ENCODE data around the gene PTPN3.
"Not testable (repeated sequence)": the region's sequence is repeated elsewhere in the genome, so short reads cannot be mapped to it uniquely, and the experiment has no call there.

Gene PTPN3

DNA sequence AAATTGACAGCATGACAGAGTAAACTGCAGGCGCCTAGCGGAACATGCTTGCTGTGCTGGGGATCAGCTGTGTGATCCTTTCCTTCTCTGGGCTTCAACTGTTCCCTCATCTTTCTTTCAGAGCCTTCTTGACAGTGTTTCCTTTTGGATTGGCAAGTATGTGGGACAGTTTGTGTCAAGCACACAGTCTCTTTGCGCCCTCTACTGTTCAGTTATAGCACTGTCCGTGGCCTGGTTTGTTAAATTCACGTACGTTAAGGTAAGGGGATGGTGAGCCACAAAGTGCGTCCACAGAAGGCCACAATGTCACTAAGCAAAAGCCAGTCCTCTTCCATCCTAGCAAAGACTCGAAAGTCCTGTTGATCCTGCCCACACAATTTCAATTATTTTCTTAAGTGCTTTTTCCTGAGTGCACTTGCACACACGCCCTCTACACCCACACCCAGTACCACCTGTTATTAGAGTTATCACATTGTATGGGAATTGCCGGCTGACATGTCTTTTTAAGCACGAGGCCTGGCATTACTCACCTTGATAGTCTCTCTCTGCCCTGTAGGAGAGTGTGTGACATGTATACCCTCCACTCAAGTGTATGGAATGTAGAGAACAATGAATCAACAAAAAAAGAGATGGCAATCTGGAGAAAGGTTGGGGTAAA is 22.5 kb upstream of the PTPN3 start:
- Histone ChIP-seq H3K4me1 (ENCODE audit: insufficient read depth, low read length) (no peaks in the 10 kb centered on the region), H3K27ac (ENCODE audit: low read depth, low read length) (no peak overlapping the region), H3K4me3 (ENCODE audit: low read length) (no peak overlapping the region), H3K36me3 (ENCODE audit: insufficient read depth, low read length) (no peaks in the 10 kb centered on the region), H3K9ac (ENCODE audit: low read depth, low read length) (no peak overlapping the region), H3K9me3 (ENCODE audit: insufficient read depth, low read depth, low read length) (no peaks in the 10 kb centered on the region), H3K27me3 (ENCODE audit: insufficient read depth, low read length) (no peaks in the 10 kb centered on the region)
- 36% methylated on average over 11 of the region's 11 CpGs for WGBS

DNA sequence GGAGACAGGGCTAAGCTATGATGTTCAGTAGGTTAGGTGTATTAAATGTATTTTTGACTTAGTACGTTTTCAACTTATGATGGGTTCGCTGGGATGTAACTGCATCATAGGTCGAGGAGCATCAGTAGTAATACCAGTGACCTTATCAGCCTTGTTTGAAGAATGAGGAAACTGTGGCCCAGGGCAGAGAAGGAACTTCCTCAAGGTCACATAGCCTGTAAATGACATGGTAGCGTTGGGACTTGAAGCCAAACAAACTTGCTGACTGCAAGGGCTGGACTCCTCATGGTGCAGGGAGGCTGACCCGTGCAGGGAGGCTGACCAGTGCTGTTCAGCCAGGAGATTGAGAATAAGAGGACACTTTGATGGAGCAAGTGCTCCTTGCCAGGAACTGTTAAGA is 21.3 kb upstream of the PTPN3 start:
- Histone ChIP-seq H3K4me1 (ENCODE audit: insufficient read depth, low read length) (no peaks in the 10 kb centered on the region), H3K4me3 (ENCODE audit: low read length) (no peak overlapping the region), H3K36me3 (ENCODE audit: insufficient read depth, low read length) (no peaks in the 10 kb centered on the region), H3K27me3 (ENCODE audit: insufficient read depth, low read length) (no peaks in the 10 kb centered on the region), H3K9me3 (ENCODE audit: insufficient read depth, low read depth, low read length) (no peaks in the 10 kb centered on the region), H3K27ac (ENCODE audit: low read depth, low read length) (no peak overlapping the region), H3K9ac (ENCODE audit: low read depth, low read length) (no peak overlapping the region)
- 91% methylated on average over 5 of the region's 5 CpGs for WGBS

DNA sequence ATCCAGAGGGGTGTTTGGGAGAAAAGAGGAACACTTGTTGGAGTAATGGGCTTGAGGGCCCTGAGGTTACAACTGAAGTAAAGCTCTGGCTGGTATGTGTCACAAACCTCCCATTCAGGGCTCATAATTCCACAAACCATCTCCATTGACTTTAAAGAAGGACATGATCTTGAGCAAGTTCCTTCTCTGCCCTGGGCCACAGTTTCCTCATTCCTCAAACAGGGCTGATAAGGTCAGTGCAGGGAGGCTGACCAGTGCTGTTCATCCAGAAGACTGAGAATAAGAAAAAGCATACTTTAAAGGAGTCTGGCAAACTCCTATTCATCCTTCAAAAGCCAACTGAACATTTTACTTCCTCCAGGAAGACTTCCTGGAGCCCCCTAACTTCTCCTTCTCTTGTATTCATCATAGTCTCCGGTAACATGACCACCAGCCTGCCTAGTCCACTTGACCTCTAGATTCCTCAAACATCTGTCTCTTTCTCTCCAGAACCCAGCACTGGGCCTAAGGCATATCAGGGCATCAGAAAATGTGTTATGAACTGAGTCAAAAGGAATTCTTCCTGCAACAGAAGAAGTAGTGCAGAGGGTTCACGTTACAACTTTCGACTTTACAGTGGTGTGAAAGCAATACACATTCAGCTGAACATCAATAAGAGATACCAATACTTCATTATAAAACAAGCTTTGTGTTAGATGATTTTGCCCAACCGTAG is 20.7 kb upstream of the PTPN3 start:
- Histone ChIP-seq H3K36me3 (ENCODE audit: insufficient read depth, low read length) (no peaks in the 10 kb centered on the region), H3K27ac (ENCODE audit: low read depth, low read length) (no peak overlapping the region), H3K9me3 (ENCODE audit: insufficient read depth, low read depth, low read length) (no peaks in the 10 kb centered on the region), H3K9ac (ENCODE audit: low read depth, low read length) (no peak overlapping the region), H3K4me3 (ENCODE audit: low read length) (no peak overlapping the region), H3K4me1 (ENCODE audit: insufficient read depth, low read length) (no peaks in the 10 kb centered on the region), H3K27me3 (ENCODE audit: insufficient read depth, low read length) (no peaks in the 10 kb centered on the region)
- 86% methylated on average over 4 of the region's 4 CpGs for WGBS

DNA sequence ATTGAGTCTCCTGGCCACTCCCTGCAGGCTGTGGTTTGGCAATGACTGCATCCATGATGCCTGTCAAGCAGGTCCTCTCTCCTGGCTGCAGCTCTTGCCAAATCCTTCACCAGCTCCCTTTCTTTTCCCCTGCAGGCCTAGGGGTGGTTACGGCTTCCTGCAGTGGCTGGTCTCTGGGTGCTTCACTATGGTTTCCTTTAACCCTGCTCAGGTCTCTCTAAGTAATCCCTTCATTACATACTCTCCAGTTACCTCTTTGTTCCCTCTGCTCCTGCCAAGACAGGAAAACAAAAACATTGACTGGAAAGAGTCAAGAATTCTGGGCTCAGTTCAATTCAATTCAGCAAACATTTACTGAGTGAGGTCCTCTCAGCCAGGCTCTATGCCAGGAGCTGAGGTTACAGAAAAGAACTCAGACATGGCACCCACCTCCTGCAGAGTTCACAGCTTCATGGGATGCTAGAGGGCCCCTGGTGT is 19.8 kb upstream of the PTPN3 start:
- Histone ChIP-seq H3K27ac (ENCODE audit: low read depth, low read length) (no peak overlapping the region), H3K27me3 (ENCODE audit: insufficient read depth, low read length) (no peaks in the 10 kb centered on the region), H3K36me3 (ENCODE audit: insufficient read depth, low read length) (no peaks in the 10 kb centered on the region), H3K9me3 (ENCODE audit: insufficient read depth, low read depth, low read length) (no peaks in the 10 kb centered on the region), H3K4me3 (ENCODE audit: low read length) (no peak overlapping the region), H3K4me1 (ENCODE audit: insufficient read depth, low read length) (no peaks in the 10 kb centered on the region), H3K9ac (ENCODE audit: low read depth, low read length) (no peak overlapping the region)
- WGBS = 84% methylated on average over 1 of the region's 1 CpG

DNA sequence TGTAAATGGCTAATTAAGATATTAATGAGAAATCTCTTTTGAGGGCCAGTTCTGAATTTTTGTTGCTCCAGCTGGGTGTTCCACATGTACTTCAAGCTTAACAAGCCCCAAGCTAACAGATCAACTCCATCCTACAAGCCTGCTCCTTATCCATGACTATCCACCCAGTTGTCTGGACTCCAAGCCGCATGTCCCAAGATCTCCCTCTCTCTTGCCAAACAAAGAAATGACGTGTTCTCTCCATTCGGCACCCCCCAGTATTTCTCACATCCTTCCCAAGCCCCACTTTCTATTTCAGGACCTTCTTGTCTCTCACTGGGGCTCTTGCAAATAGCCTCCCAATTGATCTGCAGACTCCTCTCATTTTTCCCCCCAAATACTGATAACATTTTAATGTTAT is 15.8 kb upstream of the PTPN3 start:
- Histone ChIP-seq H3K4me1 (ENCODE audit: insufficient read depth, low read length) (no peaks in the 10 kb centered on the region), H3K9me3 (ENCODE audit: insufficient read depth, low read depth, low read length) (no peaks in the 10 kb centered on the region), H3K36me3 (ENCODE audit: insufficient read depth, low read length) (no peaks in the 10 kb centered on the region), H3K9ac (ENCODE audit: low read depth, low read length) (no peak overlapping the region), H3K27ac (ENCODE audit: low read depth, low read length) (no peak overlapping the region), H3K4me3 (ENCODE audit: low read length) (no peak overlapping the region), H3K27me3 (ENCODE audit: insufficient read depth, low read length) (no peaks in the 10 kb centered on the region)
- WGBS = 92% methylated on average over 3 of the region's 3 CpGs

DNA sequence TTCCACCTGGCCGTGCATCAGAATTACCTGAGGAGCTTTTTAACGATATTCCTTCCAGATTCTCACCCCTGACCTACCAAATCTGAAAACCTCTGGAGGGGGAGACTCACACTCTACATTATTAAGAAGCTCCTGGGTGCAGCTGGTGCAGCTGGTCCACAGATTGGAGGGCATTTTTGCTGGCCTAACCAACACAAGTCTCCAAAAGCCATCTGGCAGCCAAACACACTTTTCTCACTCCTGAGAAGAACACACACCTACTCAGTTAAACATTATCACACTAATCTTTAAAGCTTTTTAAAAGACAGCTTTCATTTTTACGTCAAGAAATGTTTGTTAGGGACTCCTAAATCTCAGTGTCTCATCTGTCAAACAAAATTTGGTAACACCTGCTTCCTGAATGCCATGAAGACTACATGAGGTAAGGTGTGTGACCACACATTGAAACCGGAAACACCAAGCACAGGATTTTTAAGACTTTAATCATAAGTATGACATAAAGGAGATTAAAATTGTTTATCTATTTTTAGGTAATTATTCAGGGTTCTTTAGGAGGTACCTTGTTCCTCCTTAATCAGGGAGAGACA is 14.2 kb upstream of the PTPN3 start:
- Histone ChIP-seq H3K9ac (ENCODE audit: low read depth, low read length) (no peak overlapping the region), H3K9me3 (ENCODE audit: insufficient read depth, low read depth, low read length) (no peaks in the 10 kb centered on the region), H3K4me3 (ENCODE audit: low read length) (no peak overlapping the region), H3K36me3 (ENCODE audit: insufficient read depth, low read length) (no peaks in the 10 kb centered on the region), H3K27ac (ENCODE audit: low read depth, low read length) (no peak overlapping the region), H3K4me1 (ENCODE audit: insufficient read depth, low read length) (no peaks in the 10 kb centered on the region), H3K27me3 (ENCODE audit: insufficient read depth, low read length) (no peaks in the 10 kb centered on the region)
- 94% methylated on average over 3 of the region's 4 CpGs for WGBS

DNA sequence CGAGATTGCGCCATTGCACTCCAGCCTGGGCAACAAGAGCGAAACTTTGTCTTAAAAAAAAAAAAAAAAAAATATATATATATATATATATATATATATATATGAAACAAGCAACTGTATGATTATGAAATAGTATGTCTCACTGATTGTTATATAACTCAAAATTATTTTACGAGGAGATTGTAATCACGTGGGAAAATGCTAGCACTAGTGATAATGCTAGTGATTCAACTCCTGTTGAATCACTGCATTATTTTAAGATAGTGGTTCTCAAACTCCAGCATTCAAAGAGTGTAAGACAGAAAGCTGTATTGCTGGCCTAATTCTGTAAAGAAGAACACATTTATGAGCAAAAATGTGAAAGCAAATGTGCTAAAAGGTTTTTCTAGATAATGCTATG is 12.4 kb upstream of the PTPN3 start:
- H3K9me3 ChIP-seq (ENCODE audit: insufficient read depth, low read depth, low read length) = no peaks in the 10 kb centered on the region
- no peak overlapping the region for H3K27ac ChIP-seq (ENCODE audit: low read depth, low read length)
- no peak overlapping the region for H3K9ac ChIP-seq (ENCODE audit: low read depth, low read length)
- no peak overlapping the region for H3K4me3 ChIP-seq (ENCODE audit: low read length)
- no peaks in the 10 kb centered on the region for H3K27me3 ChIP-seq (ENCODE audit: insufficient read depth, low read length)
- 89% methylated on average over 2 of the region's 5 CpGs for WGBS
- H3K4me1 ChIP-seq (ENCODE audit: insufficient read depth, low read length) = no peaks in the 10 kb centered on the region
- no peaks in the 10 kb centered on the region for H3K36me3 ChIP-seq (ENCODE audit: insufficient read depth, low read length)

DNA sequence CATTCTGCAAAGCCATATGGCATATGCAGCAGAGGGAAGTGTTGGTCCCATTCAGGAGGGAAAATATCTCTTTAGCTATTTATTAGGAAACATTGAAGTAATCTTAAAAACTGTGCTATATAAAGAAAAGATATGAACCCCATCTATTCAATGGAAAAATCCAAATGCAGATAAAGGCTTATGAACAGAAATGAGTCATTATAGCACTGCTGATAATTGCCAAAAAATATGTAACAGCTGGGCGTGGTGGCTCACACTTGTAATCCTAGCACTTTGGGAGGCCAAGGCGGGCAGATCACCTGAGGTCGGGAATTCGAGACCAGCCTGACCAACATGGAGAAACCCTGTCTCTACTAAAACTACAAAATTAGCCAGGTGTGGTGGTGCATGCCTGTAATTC is 11.9 kb upstream of the PTPN3 start:
- WGBS = 94% methylated on average over 4 of the region's 4 CpGs
- H3K36me3 ChIP-seq (ENCODE audit: insufficient read depth, low read length); H3K4me3 ChIP-seq (ENCODE audit: low read length); H3K4me1 ChIP-seq (ENCODE audit: insufficient read depth, low read length); H3K9me3 ChIP-seq (ENCODE audit: insufficient read depth, low read depth, low read length); H3K27ac ChIP-seq (ENCODE audit: low read depth, low read length); H3K9ac ChIP-seq (ENCODE audit: low read depth, low read length); H3K27me3 ChIP-seq (ENCODE audit: insufficient read depth, low read length): not testable (repeated sequence)

DNA sequence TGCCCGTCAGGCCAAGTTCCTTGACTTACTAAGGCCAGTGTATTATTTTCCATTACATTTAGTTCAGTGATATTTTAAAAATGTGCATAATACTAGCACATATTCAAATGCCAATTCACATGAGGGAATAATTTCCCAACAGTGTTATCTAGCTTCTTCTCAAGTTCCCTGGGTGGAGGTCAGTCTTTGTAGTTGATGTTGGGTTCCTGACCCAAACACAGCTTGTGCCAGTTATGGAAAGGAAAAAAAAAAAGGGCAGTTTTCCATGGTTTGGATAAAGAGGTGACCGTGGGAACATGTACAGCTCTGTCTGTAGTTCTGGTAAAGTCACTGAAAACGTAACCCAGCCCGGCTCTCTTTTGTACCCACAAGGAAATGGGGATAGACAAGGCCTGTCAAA is 11.5 kb upstream of the PTPN3 start:
- 0 out of 2 replicates have a peak, but pooled peaks cover under 1% of the 10 kb centered on the region for H3K4me1 ChIP-seq (ENCODE audit: insufficient read depth, low read length)
- no peak overlapping the region for H3K4me3 ChIP-seq (ENCODE audit: low read length)
- no peak overlapping the region for H3K9ac ChIP-seq (ENCODE audit: low read depth, low read length)
- H3K27me3 ChIP-seq (ENCODE audit: insufficient read depth, low read length) = no peaks in the 10 kb centered on the region
- no peaks in the 10 kb centered on the region for H3K36me3 ChIP-seq (ENCODE audit: insufficient read depth, low read length)
- 65% methylated on average over 4 of the region's 4 CpGs for WGBS
- H3K9me3 ChIP-seq (ENCODE audit: insufficient read depth, low read depth, low read length) = no peaks in the 10 kb centered on the region
- H3K27ac ChIP-seq (ENCODE audit: low read depth, low read length) = no peak overlapping the region

DNA sequence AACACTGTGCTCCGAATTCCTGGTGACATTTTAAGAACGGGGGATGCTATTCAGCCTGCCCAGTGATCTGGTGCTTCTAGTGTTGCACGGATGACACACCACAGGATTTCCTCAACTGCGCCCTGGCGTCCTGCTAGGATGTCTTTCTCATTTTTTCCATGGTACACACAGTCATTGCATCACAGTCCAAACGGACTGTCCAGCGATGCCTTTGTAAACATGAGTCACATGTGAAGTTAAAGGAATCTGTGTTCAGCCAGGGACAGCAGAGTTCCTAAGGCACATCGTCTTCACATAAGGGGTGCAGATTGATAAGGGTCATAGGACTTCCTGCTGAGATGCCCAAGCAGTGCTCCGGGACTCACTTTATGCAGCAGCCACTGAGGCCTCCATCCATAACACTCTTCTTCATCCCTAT is 9.3 kb upstream of the PTPN3 start:
- Histone ChIP-seq H3K36me3 (ENCODE audit: insufficient read depth, low read length) (no peaks in the 10 kb centered on the region), H3K27ac (ENCODE audit: low read depth, low read length) (no peak overlapping the region), H3K9me3 (ENCODE audit: insufficient read depth, low read depth, low read length) (no peaks in the 10 kb centered on the region), H3K9ac (ENCODE audit: low read depth, low read length) (no peak overlapping the region), H3K27me3 (ENCODE audit: insufficient read depth, low read length) (peaks cover 6% of the 10 kb centered on the region), H3K4me3 (ENCODE audit: low read length) (no peak overlapping the region), H3K4me1 (ENCODE audit: insufficient read depth, low read length) (0 out of 2 replicates have a peak, but pooled peaks cover 3% of the 10 kb centered on the region)
- 93% methylated on average over 9 of the region's 9 CpGs for WGBS

DNA sequence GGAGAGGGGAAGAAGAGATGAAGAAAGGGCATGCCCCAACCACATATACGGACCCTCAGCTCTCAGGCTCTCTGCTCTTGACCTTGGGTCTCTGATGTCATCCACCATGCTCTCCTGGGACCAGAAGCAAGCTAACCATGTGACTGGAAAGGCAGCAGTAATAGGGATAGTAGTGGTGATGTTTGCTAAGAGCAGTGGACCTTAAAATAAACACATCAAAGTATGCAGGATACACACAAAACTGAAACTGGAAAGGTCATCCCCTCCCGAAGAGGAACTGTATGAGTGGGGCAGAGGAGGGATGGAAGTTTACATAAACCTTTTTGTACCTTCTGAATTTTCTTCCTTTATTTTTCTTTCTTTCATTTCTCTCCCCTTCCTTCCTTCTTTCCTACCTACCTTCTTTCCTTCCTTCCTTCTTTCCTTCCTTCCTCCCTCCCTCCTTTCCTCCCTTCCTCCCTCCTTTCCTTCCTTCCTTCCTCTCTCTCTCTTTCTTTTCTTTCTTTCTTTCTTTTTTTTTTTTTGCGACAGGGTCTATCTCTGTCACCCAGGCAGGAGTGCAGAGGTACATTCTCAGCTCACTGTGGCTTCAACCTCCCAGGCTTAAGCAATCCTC is 8.1 kb upstream of the PTPN3 start:
- no peaks in the 10 kb centered on the region for H3K36me3 ChIP-seq (ENCODE audit: insufficient read depth, low read length)
- 0 out of 2 replicates have a peak, but pooled peaks cover 3% of the 10 kb centered on the region for H3K4me1 ChIP-seq (ENCODE audit: insufficient read depth, low read length)
- H3K27ac ChIP-seq (ENCODE audit: low read depth, low read length) = no peak overlapping the region
- 90% methylated on average over 2 of the region's 3 CpGs for WGBS
- H3K9me3 ChIP-seq (ENCODE audit: insufficient read depth, low read depth, low read length) = no peaks in the 10 kb centered on the region
- no peak overlapping the region for H3K4me3 ChIP-seq (ENCODE audit: low read length)
- H3K27me3 ChIP-seq (ENCODE audit: insufficient read depth, low read length) = peaks cover 18% of the 10 kb centered on the region
- no peak overlapping the region for H3K9ac ChIP-seq (ENCODE audit: low read depth, low read length)

Data from HUES64 (cell line).